HCT116 (cell line): ENCODE results near the gene C2orf81. TPM values are rescaled to one million over a fixed set of nuclear protein-coding genes. Genes with fewer than 3 reads are reported as not detected.
"Not testable (repeated sequence)": the region's sequence is repeated elsewhere in the genome, so short reads cannot be mapped to it uniquely, and the experiment has no call there.

Experiments used
- ATAC-seq: fragments of 200-7000 bp; cut with Tn5 transposase; 2 replicates; pipeline ENCODE4 v1.9.1; 2020; ENCODE audit warnings: mild to moderate bottlenecking, moderate library complexity
- BruUV-seq: library from RNA; stranded (reverse); fragments of 400-500 nt; replicated peaks from 2 replicates; lab custom pipeline; 2021; lab: Mats Ljungman, UMichigan
- CTCF ChIA-PET: fragments of 300-600 bp; sonication (Branson Sonifier 250); formaldehyde crosslinking; loops from one replicate; lab custom pipeline; 2021; ENCODE audit warnings: antibody characterized with exemption; lab: Charles Lee
- POLR2A ChIA-PET: fragments of 300-600, 350-600 bp; sonication (Branson Sonifier 250); formaldehyde crosslinking; loops from one replicate; lab custom pipeline; 2021; ENCODE audit warnings: antibody characterized with exemption; lab: Charles Lee
- RAD21 ChIA-PET, 2 experiments: fragments of 300-600 bp; sonication (Branson Sonifier 250); formaldehyde crosslinking; loops; one replicate each; lab custom pipeline; 2023; ENCODE audit warnings: low total read pairs in 2 of 2; ENCODE audit not compliant: uncharacterized antibody in 2 of 2, unreplicated experiment in 2 of 2, low non-redundant PET in 1 of 2; lab: Charles Lee
- DNase-seq: peaks from one replicate; pipeline ENCODE4 v3.0.0-alpha.2; 2010; ENCODE audit warnings: low read depth, low spot score
- H2AFZ ChIP-seq: fragments of 200-600 bp; shearing (Covaris generic), sonication (generic); 2 replicates; pipeline ENCODE4 v1.6.1; 2017; ENCODE audit warnings: low read depth, mixed run types, mixed read lengths, antibody characterized with exemption, low read length; ENCODE audit not compliant: poor library complexity, severe bottlenecking
- H3K27ac ChIP-seq: 2 replicates; pipeline ENCODE4 v1.5.1; 2012; ENCODE audit warnings: low read depth, low read length
- H3K27me3 ChIP-seq: fragments of 200-600 bp; sonication (generic); 2 replicates; pipeline ENCODE4 v1.6.1; 2016; ENCODE audit warnings: mixed run types, low read length, mixed read lengths; ENCODE audit not compliant: insufficient read depth
- H3K36me3 ChIP-seq, 2 experiments: fragments of 200-500 bp in 1 of 2; fragments of 200-600 bp in 1 of 2; sonication (Bioruptor generic) in 1 of 2; sonication (generic) in 1 of 2; 2 replicates each; pipeline versions ENCODE4 v1.5.1 to v1.6.1; 2014 to 2016; ENCODE audit warnings: low read length in 2 of 2, inconsistent platforms in 1 of 2, mixed read lengths in 1 of 2, mixed run types in 1 of 2; ENCODE audit not compliant: insufficient read depth in 2 of 2, control insufficient read depth in 1 of 2
- H3K4me1 ChIP-seq, 2 experiments: fragments of 200-600 bp in 1 of 2; sonication (generic) in 1 of 2; 2 replicates each; pipeline versions ENCODE4 v1.5.1 to v1.6.1; 2012 to 2017; ENCODE audit warnings: low read length in 2 of 2, inconsistent platforms in 1 of 2, mild to moderate bottlenecking in 1 of 2, mixed read lengths in 1 of 2, mixed run types in 1 of 2, moderate library complexity in 1 of 2; ENCODE audit not compliant: insufficient read depth in 2 of 2, control insufficient read depth in 1 of 2
- H3K4me2 ChIP-seq: fragments of 200-600 bp; sonication (generic); 2 replicates; pipeline ENCODE4 v1.6.1; 2017; ENCODE audit warnings: mixed run types, low read length, mixed read lengths
- H3K4me3 ChIP-seq, 2 experiments: fragments of 200-600 bp in 1 of 2; sonication (generic) in 1 of 2; replicated peaks in 1 of 2; 2 replicates each; pipeline ENCODE4 v1.5.1; 2011 to 2016; ENCODE audit warnings: low read length in 2 of 2, control low read depth in 1 of 2, low read depth in 1 of 2, mild to moderate bottlenecking in 1 of 2, mixed read lengths in 1 of 2, mixed run types in 1 of 2
- H3K79me2 ChIP-seq: fragments of 200-600 bp; sonication (generic); 2 replicates; pipeline ENCODE4 v1.6.1; 2017; ENCODE audit warnings: mild to moderate bottlenecking, mixed run types, low read length, moderate library complexity, mixed read lengths; ENCODE audit not compliant: insufficient read depth
- H3K9ac ChIP-seq: fragments of 200-600 bp; sonication (generic); 2 replicates; pipeline ENCODE4 v1.6.1; 2016; ENCODE audit warnings: low read length, mixed read lengths
- H3K9me2 ChIP-seq: fragments of 200-600 bp; sonication (generic), shearing (Covaris generic); 2 replicates; pipeline ENCODE4 v1.6.1; 2017; ENCODE audit warnings: mixed run types, mild to moderate bottlenecking, moderate library complexity; ENCODE audit not compliant: insufficient read depth
- H3K9me3 ChIP-seq, 2 experiments: fragments of 200-500 bp in 1 of 2; fragments of 200-600 bp in 1 of 2; sonication (Bioruptor generic) in 1 of 2; sonication (generic) in 1 of 2; 2 replicates each; pipeline ENCODE4 v1.6.1; 2014 to 2017; ENCODE audit warnings: low read length in 2 of 2, mixed read lengths in 2 of 2, inconsistent platforms in 1 of 2, low read depth in 1 of 2, mild to moderate bottlenecking in 1 of 2, mixed run types in 1 of 2, moderate library complexity in 1 of 2; ENCODE audit not compliant: control insufficient read depth in 1 of 2, insufficient read depth in 1 of 2
- H4K20me1 ChIP-seq: fragments of 200-600 bp; sonication (generic), shearing (Covaris generic); 2 replicates; pipeline ENCODE4 v1.6.1; 2017; ENCODE audit warnings: mixed run types, mild to moderate bottlenecking, moderate library complexity; ENCODE audit not compliant: insufficient read depth
- POLR2AphosphoS5 ChIP-seq: IDR thresholded peaks from 2 replicates; pipeline ENCODE4 v1.6.1; 2011; ENCODE audit warnings: mild to moderate bottlenecking, low read depth, low read length, moderate library complexity
- SIN3A ChIP-seq: IDR thresholded peaks from 2 replicates; pipeline ENCODE4 v1.6.1; 2012; ENCODE audit warnings: low read depth
- YY1 ChIP-seq: IDR thresholded peaks from 2 replicates; pipeline ENCODE4 v1.6.1; 2011; ENCODE audit warnings: low read length, low read depth, moderate library complexity, mild to moderate bottlenecking; ENCODE audit not compliant: insufficient replicate concordance; ENCODE audit errors: extremely low read depth
- ZBTB33 ChIP-seq: IDR thresholded peaks from 2 replicates; pipeline ENCODE4 v1.6.1; 2011; ENCODE audit warnings: mild to moderate bottlenecking, low read length, moderate library complexity; ENCODE audit not compliant: insufficient replicate concordance; ENCODE audit errors: extremely low read depth
- ZFX ChIP-seq: fragments of 450-650 bp; IDR thresholded peaks from 2 replicates; pipeline ENCODE4 v1.6.1; 2017
- intact Hi-C: fragments of 100-400 bp; cut with micrococcal nuclease; formaldehyde crosslinking; loops from 2 replicates; pipeline ENCODE4 v1.10.0; 2022
- total RNA-seq: library from RNA; stranded (reverse); gene quantifications from one replicate; pipeline ENCODE4 v1.2.1, GENCODE V29; 2021; ENCODE audit not compliant: unreplicated experiment

C2orf81 gene
- total RNA-seq, 1 experiment from 2014 or later = 6.5 TPM

GRCh38 chr2:74470742-74471141, 49.3 kb upstream of the C2orf81 start:
- ChIA-PET POLR2A (interaction anchor here (0.8 to 2.7 kb wide), 3 partner anchors 11 to 30 kb away, joined by 4 to 25 read pairs (median 5); partner anchors contain the start of genes CCDC142, TTC31 and WBP1), CTCF (interaction anchor here (0.6 kb wide), 1 partner anchor 13 kb away, joined by 3 read pairs; the partner anchor contains the start of gene WBP1), RAD21 (interaction anchor here in 1 of 2 experiments (0.6 kb wide), 1 partner anchor 13 kb away, joined by 3 read pairs; no protein-coding TSS in a partner anchor)
- Histone ChIP-seq H3K36me3 (peaks cover 8 to 16% of the 10 kb centered on the region in 2 experiments; a peak in 2 of 4 replicates), H3K4me1 (peaks cover 12 to 23% of the 10 kb centered on the region in 2 experiments; a peak in 3 of 4 replicates), H3K79me2 (peaks cover 14% of the 10 kb centered on the region)
- H3K4me2 ChIP-seq, H3K27me3 ChIP-seq, H3K4me3 ChIP-seq, H3K9me3 ChIP-seq, H4K20me1 ChIP-seq, H2AFZ ChIP-seq, DNase-seq, BruUV-seq, ATAC-seq, H3K9me2 ChIP-seq, H3K27ac ChIP-seq, H3K9ac ChIP-seq, intact Hi-C loops: not testable (repeated sequence)
- TF ChIP-seq POLR2AphosphoS5 = peak; percentile 13; the same call in 1 of the 2 replicates

GRCh38 chr2:74464406-74464805, 43.0 kb upstream of the C2orf81 start:
- H3K9me2 ChIP-seq = no peaks in the 10 kb centered on the region
- TF ChIP-seq YY1 = no peak
- TF ChIP-seq SIN3A = no peak
- TF ChIP-seq ZFX = no peak
- TF ChIP-seq ZBTB33 = no peak

More at GRCh38 chr2:74464406-74464805, 43.0 kb upstream of the C2orf81 start:
- Histone ChIP-seq H3K4me1 (peaks cover 0 to 13% of the 10 kb centered on the region in 2 experiments; a peak in 3 of 4 replicates), H3K4me2 (peak overlapping the region; percentile 99), H3K27me3 (no peaks in the 10 kb centered on the region), H3K9me3 (no peaks in the 10 kb centered on the region), H2AFZ (no peak overlapping the region), H3K79me2 (peaks cover 27% of the 10 kb centered on the region), H3K27ac (peak overlapping the region; percentile 89), H3K9ac (peak overlapping the region; percentile 94), H3K4me3 (peak overlapping the region; percentile 86 to 97), H4K20me1 (no peaks in the 10 kb centered on the region), H3K36me3 (peaks cover 4 to 19% of the 10 kb centered on the region in 2 experiments; a peak in 2 of 4 replicates)
- ATAC-seq (peak; percentile 3), DNase-seq (no peak)
- RAD21 ChIA-PET = no interaction called here
- POLR2A ChIA-PET = no interaction called here
- no TSS peak for BruUV-seq
- intact Hi-C loops = no loop called here
- CTCF ChIA-PET = no interaction called here
